Right lobe of liver (tissue), 4 donors: ENCODE data around the gene PGS1.

Experiments
- POLR2A ChIP-seq: fragments of 450-650 bp; IDR thresholded peaks from one replicate; pipeline ENCODE4 v1.6.1; 2017; ENCODE audit warnings: antibody characterized with exemption, mild to moderate bottlenecking
- TF ChIP-seq, protein P1 (sequence below), 4 donors: fragments of 200-600 bp in 3 of 4; fragments of 450-650 bp in 1 of 4; IDR thresholded peaks; one replicate each; pipeline versions ENCODE4 v1.5.1 to v1.8.0; 2016 to 2022; ENCODE audit warnings: antibody characterized with exemption in 4 of 4, mild to moderate bottlenecking in 2 of 4
- donor health status: DM: no; HTN: no; CAD: no.
- donor health status: DM: no; HTN: no; CAD: no.
- donor health status: DM: no; HTN: yes; CAD: no.

DNA sequence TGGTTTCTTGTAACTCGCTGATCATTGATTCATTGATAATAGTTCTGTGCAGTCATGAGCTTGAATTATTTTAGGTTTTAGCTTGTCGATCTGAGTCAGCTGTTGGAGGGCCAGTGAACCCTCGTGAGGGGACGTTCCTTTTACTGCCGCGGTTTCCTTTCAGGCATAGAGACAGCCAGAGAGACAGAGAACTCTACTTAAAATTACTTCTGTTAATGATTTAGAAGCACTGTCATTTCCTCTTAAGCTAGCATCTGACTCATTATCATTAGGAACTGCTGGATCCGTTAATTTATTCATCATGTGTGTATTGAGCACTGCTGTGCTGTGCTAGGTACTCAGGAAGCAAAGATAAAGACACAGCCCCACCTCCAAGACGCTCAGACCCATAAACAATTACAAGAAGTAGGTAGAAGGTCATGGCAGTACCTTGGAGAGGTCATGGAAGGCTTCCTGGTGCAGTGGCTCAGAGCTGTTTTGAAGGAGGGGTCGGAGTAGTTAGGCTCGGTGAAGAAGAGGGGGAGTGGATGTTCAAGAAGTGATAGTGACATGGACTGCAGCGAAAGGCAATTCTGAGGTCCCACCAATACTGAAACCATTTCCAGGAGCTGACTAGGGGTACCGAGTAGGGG lies 3.3 kb downstream of the PGS1 start:
- TF ChIP-seq, protein P1, sequence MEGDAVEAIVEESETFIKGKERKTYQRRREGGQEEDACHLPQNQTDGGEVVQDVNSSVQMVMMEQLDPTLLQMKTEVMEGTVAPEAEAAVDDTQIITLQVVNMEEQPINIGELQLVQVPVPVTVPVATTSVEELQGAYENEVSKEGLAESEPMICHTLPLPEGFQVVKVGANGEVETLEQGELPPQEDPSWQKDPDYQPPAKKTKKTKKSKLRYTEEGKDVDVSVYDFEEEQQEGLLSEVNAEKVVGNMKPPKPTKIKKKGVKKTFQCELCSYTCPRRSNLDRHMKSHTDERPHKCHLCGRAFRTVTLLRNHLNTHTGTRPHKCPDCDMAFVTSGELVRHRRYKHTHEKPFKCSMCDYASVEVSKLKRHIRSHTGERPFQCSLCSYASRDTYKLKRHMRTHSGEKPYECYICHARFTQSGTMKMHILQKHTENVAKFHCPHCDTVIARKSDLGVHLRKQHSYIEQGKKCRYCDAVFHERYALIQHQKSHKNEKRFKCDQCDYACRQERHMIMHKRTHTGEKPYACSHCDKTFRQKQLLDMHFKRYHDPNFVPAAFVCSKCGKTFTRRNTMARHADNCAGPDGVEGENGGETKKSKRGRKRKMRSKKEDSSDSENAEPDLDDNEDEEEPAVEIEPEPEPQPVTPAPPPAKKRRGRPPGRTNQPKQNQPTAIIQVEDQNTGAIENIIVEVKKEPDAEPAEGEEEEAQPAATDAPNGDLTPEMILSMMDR (IDR thresholded peaks at IDR 0.05), result no peak
- no peak for TF ChIP-seq POLR2A
